GM18511 (cell line): ENCODE measurements around the gene CD248.
A peak's percentile ranks its signal among the peaks of the same experiment; 100 is the strongest.
"Not testable (repeated sequence)": the region's sequence is repeated elsewhere in the genome, so short reads cannot be mapped to it uniquely, and the experiment has no call there.

Source experiments
- ATAC-seq: cut with Tn5 transposase; IDR thresholded peaks from one replicate; pipeline ENCODE4 v1.9.1; 2021; ENCODE audit warnings: mild to moderate bottlenecking, moderate library complexity; ENCODE audit not compliant: unreplicated experiment

The CD248 gene, protein sequence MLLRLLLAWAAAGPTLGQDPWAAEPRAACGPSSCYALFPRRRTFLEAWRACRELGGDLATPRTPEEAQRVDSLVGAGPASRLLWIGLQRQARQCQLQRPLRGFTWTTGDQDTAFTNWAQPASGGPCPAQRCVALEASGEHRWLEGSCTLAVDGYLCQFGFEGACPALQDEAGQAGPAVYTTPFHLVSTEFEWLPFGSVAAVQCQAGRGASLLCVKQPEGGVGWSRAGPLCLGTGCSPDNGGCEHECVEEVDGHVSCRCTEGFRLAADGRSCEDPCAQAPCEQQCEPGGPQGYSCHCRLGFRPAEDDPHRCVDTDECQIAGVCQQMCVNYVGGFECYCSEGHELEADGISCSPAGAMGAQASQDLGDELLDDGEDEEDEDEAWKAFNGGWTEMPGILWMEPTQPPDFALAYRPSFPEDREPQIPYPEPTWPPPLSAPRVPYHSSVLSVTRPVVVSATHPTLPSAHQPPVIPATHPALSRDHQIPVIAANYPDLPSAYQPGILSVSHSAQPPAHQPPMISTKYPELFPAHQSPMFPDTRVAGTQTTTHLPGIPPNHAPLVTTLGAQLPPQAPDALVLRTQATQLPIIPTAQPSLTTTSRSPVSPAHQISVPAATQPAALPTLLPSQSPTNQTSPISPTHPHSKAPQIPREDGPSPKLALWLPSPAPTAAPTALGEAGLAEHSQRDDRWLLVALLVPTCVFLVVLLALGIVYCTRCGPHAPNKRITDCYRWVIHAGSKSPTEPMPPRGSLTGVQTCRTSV

DNA sequence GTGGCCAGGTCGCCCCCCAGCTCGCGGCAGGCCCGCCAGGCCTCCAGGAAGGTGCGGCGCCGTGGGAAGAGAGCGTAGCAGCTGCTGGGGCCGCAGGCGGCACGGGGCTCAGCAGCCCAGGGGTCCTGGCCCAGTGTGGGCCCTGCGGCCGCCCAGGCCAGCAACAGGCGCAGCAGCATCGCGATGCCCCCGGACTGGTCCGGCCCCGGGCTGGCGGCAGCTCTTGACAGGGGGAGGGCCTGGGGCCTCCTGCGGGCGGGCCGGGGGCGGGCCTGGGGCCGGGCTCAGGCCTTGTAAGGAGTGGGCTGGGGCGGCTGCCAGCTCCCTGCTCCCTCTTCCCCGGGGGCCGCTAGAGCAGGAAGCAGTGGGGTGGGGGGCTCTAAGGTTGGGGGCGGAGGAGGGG, at the start of gene CD248:
Gene CD248, minus strand, starts transcription at position 196 of the 403 bp plus-strand sequence. Its CDS starts 17 bp downstream, at position 179.
- ATAC-seq = no peak

- no peak for ATAC-seq
Observed at GRCh38 chr11:66365711-66366619, 49.1 kb upstream of the CD248 start.

GRCh38 chr11:66365166-66365565, 48.3 kb upstream of the CD248 start:
- no peak for ATAC-seq

DNA sequence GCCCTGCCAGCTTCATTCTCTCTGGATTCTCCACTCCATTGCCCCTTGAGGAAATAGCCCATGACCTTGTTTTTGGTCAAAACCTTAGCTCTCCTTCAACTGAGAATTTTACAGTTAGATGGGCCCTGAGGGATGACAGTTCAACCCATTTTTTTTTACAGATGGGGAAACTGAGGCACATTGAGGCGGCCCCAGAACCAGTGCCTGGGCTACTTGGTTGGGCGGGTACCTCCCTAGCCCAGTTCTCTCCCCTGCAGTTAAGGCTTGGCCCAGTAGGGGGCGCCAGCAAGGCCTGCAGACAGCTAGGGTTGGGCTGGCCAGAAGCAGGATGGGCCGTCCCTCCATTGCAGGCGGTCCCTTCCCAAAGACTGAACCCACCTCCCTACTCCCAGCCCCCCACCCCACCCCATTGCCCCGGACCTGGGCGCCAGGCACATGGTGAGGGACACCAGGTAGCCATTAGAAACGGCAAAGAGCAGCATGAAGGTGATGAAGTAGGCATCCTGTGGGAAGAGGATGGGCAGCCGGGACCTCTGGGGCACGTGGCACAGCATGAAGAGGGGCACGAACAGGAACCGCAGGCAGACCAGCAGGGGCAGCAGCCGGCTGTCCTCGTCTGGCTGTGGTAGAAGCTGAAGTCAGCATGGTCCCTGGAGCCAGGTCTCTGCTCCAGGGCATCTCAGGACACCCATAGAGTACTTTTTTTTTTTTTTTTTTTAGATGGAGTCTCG, 47.1 kb upstream of the CD248 start:
- no peak for ATAC-seq

GRCh38 chr11:66363187-66363601, 46.4 kb upstream of the CD248 start:
- ATAC-seq = no peak

- no peak for ATAC-seq
Observed at GRCh38 chr11:66362481-66363147, 45.8 kb upstream of the CD248 start.

GRCh38 chr11:66361502-66361941, 44.7 kb upstream of the CD248 start:
- ATAC-seq = no peak

DNA sequence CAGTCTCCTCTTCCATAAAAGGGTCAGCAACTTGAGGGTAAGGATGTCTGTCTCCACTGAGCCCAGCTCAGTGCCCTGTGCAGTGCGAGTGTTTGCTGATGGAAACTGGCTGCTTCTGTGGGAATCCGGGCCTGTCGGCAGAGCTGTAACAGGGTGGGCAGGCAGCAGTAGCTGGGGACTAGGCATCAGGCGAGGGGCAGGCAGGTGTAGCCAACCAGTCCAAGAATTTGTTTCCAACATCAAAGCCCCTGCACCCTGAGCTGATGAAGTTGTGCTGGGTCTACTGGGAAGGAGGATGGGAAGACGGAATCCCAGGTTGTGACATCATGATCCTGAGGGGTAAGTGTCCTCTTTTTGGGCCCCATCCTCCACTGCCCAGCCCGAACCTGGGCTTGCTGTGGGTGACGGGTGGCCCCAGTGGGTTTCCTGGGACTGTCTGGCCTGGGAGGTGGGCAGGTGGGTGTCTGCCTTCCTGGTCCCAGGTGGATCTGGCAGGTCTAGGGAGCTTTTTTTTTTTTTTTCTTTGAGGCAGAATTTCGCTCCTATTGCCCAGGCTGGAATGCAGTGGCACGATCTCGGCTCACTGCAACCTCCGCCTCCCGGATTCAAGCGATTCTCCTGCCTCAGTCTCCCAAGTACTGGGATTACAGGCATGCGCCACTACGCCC, 43.7 kb upstream of the CD248 start:
- no peak for ATAC-seq

DNA sequence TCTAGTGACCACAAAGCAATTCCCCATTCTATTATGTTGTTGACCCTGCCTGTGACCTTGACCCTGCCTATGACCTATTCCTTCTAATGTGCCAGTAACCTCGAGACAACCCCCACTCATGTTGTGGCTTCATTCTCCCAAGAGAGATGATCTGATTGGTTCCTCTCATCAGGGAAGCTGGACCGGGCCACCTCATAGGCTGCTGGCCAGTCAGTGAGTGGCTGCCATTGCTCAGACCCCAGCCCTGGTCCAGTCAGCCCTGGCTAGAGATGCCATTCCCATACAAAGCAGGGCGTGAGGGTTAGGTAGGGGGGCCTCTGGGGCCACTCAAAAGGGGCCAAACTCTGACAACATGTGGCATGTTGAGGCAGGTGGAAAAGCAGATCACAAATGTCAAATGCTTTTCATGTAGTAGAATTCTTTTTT, 42.8 kb upstream of the CD248 start:
- ATAC-seq = no peak

- ATAC-seq = not testable (repeated sequence)
Observed at GRCh38 chr11:66350560-66351235, 33.9 kb upstream of the CD248 start.

DNA sequence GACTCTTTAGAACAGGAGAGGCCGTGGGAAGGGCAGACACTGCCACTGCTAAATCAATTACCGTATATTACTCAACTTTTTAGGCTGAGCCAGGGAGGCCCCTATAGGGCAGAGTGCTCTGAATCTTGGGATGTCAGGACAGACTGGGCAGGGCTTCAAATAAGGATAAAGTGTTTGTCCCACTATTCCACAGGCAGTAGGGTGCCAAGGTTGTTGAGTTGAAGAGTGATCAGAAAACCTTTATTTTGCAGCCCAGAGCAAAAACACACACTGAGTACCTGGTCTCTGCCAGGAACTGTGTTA, 32.2 kb upstream of the CD248 start:
- no peak for ATAC-seq

DNA sequence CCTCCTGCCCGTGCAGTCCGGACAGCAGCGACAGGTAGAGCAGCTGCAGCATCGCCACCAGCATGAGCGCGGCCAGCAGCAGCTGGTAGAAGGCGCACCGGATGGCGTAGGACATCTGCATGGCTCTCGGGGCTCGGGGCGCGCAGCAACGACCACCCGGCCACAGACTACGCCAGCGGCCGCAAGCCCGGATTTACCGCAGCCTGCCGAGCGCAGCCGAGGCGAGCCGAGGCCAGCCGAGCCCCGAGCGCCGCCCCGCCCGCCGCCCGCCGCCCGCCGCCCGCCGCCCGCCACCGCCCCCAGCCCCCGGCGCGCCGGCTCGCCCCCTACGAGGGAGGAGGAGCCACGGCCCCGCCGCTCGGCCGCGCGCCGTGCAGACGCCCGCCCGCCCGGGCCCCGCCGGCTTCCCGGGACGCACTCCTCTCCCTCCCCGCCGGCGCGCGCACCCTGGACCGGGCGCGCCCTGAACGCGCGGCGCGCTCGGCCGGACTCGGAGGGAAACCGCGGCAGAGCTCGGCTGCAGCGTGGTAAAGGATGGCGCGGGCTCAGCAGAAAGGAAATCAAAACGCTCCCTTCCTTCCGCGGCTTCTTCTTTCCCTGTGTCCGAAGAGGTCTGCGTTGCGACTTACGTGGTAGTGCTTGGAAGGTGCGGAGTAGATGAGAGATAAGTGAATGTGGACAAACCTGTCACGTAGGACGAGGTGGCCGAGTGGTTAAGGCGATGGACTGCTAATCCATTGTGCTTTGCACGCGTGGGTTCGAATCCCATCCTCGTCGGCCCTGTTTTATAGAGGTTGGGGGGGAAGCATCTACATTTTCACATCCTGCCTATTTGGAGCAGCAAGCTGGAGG, 30.8 kb upstream of the CD248 start, which contains the start of gene B4GAT1:
Gene B4GAT1, minus strand, starts transcription at position 205 of the 852 bp plus-strand sequence. Its CDS starts 84 bp downstream, at position 121.
- peak; percentile 54 for ATAC-seq

DNA sequence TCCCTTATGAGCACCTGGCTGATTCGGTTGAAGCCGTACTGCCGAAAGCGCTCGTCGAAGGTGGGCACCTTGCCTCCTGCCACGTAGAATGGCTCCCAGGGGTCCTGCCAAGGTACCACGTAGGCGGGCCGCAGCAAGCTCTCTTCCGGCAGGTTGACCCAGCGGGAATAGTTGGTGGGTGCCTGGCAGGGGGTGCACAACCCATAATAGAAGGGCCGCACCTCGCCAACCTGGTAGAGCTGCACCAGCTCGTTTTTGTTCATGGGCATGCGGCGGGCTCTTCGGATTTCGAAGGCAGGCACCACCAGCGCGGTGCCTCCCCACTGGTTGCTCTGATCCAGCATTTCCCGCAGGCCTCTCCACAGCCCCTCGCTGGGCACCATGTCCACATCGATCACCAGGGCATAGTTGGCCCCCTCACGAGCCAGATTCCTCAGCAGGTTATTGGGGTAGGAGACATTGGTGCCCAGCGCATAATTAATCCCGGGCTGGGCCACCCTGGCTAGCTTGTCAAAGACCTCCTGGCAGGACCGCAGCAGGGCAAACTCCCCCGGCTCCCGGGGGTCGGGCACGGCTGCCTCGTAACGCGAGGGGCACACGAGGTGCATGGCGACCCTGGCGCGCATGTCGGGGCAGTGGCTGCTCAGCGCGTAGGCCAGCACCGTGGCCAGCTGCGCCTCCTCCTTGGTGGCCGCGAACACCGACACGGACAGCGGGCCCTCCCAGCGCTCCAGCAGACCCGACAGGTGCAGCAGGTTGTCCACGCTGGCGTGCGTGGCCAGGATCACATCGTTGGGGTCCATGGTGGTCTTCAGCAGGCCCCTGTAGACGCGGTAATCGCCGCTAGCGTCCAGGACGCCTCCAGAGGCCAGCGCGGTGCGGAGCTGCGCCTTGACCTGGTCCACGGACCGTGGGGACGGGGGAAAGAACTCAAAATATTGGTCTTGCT, 29.9 kb upstream of the CD248 start:
- ATAC-seq = no peak

DNA sequence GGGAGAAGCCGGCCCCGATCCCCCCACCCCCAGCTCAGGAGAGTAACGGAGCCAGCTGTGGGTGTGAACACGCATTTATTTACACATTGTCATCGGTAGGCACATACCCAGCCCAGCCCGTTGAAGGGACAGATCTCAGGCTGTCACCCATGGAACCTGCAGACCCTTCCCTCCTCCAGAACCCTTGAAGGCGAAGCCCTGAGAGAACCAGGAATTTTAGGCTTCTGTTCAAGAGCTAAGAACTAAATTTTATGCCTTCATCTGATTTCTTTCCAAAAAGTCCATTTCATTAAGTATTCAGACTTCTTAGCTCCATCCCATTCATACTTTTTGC, 28.4 kb upstream of the CD248 start:
- ATAC-seq = no peak

GRCh38 chr11:66344550-66345315, 27.9 kb upstream of the CD248 start, which contains the start of gene BRMS1:
Gene BRMS1, minus strand, starts transcription at chr11:66345104. Its CDS starts 2,870 bp downstream, at chr11:66342234.
- peak; percentile 65 for ATAC-seq

- no peak for ATAC-seq
Observed at GRCh38 chr11:66343176-66343575, 26.3 kb upstream of the CD248 start.
